HG03565 (cell line): ENCODE measurements around the gene MBOAT7.

ENCODE experiments used
- ATAC-seq: cut with Tn5 transposase; IDR thresholded peaks from one replicate; pipeline ENCODE4 v1.9.1; 2021; ENCODE audit warnings: mild to moderate bottlenecking, moderate library complexity; ENCODE audit not compliant: unreplicated experiment

MBOAT7 gene

GRCh38 chr19:54147676-54148075 is 41.7 kb downstream of the MBOAT7 start:
- ATAC-seq: no peak

- ATAC-seq: no peak
Measured at GRCh38 chr19:54145541-54146158, 43.7 kb downstream of the MBOAT7 start.

GRCh38 chr19:54142166-54142780 is 47.1 kb downstream of the MBOAT7 start:
- no peak for ATAC-seq

- no peak for ATAC-seq
Measured at GRCh38 chr19:54141356-54141755, 48.0 kb downstream of the MBOAT7 start.

- no peak for ATAC-seq
Measured at GRCh38 chr19:54138489-54139256, 50.7 kb downstream of the MBOAT7 start.

- ATAC-seq: no peak
Measured at GRCh38 chr19:54137699-54138488, 51.5 kb downstream of the MBOAT7 start, which contains the start of gene CNOT3. TSS of gene CNOT3 (plus strand) at chr19:54137762. CDS start at chr19:54142979, 5,217 bp downstream.

GRCh38 chr19:54136864-54137698 is 52.3 kb downstream of the MBOAT7 start:
- peak; percentile 73 for ATAC-seq

GRCh38 chr19:54136086-54136863 is 53.1 kb downstream of the MBOAT7 start:
- ATAC-seq: no peak

GRCh38 chr19:54133957-54134590 is 55.3 kb downstream of the MBOAT7 start:
- ATAC-seq: no peak

GRCh38 chr19:54133312-54133956 is 55.9 kb downstream of the MBOAT7 start:
- no peak for ATAC-seq

- ATAC-seq: no peak
Measured at GRCh38 chr19:54129617-54129996, 59.8 kb downstream of the MBOAT7 start.

- no peak for ATAC-seq
Measured at GRCh38 chr19:54128796-54129616, 60.4 kb downstream of the MBOAT7 start.

GRCh38 chr19:54128441-54128725 is 61.0 kb downstream of the MBOAT7 start:
- no peak for ATAC-seq

GRCh38 chr19:54127688-54128440 is 61.5 kb downstream of the MBOAT7 start:
- ATAC-seq: no peak

- no peak for ATAC-seq
Measured at GRCh38 chr19:54125713-54126112, 63.7 kb downstream of the MBOAT7 start.

- no peak for ATAC-seq
Measured at GRCh38 chr19:54124393-54124792, 65.0 kb downstream of the MBOAT7 start.

- ATAC-seq: no peak
Measured at GRCh38 chr19:54123682-54124081, 65.7 kb downstream of the MBOAT7 start.
